HT-29 (cell line): ENCODE results near the gene SLC30A1. TPM values are rescaled to one million over a fixed set of nuclear protein-coding genes. Genes with fewer than 3 reads are reported as not detected.
A peak's percentile ranks its signal among the peaks of the same experiment; 100 is the strongest.
"Not testable (repeated sequence)": the region's sequence is repeated elsewhere in the genome, so short reads cannot be mapped to it uniquely, and the experiment has no call there.

Experiments used
- DNase-seq: peaks from one replicate; pipeline ENCODE4 v3.0.0-alpha.2; 2015; ENCODE audit warnings: low spot score
- total RNA-seq: library from RNA; depleted of rRNA; stranded (reverse); fragments of >200 nt; shearing (Covaris generic); gene quantifications from 2 replicates; pipeline ENCODE4 v1.2.3, GENCODE V29; 2014

Gene SLC30A1
- total RNA-seq, 1 experiment from 2014 or later = 8.1 TPM

GRCh38 chr1:211587123-211587522 is 8.2 kb upstream of the SLC30A1 start:
- no peak for DNase-seq

- no peak for DNase-seq
Observed at GRCh38 chr1:211586538-211586937, 7.6 kb upstream of the SLC30A1 start.

DNA sequence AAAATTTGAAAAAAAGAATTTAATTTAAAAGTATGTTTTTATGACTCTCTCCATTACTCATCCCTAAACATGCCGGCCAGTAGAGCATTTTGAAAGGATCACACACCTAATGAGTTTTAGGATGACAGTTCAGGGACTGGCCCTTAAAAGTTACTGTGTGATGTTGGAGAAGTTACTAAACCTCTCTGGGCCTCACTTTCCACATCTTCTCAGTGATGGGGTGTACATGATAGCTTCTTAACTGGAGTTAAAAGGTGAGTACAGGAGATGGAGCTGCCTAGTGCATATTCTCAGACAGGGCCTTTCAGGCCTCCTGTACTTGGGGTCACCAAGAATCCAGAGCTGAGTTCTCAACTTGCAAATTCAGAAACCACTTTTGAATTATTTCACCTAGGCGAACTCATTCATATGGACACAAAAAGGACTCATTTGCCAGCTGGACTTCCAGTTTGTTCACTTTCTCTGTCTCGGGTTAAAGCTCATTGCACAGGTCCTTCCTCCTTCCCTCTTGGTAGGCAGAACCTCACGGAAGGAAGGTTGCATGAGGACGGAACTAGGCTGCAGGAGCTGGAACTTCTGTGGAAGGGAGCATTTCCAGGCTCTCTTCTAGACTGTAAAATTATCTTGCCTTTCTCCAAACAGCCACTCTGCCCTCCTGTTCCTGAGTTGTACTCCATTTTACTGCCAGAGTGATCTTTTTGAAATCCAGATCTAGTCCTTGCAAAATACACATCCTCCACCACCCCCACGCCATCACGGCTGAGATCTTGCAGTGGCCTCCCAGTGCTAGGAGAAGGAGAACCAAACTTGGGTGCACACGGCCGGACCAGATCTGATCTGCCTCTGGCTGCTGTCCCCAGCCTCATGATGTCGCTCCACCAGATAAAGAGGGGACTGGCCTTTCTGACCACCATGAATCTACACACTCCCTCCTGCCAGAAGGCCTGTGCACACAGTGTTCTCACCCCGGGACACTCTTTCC is 4.3 kb upstream of the SLC30A1 start:
- DNase-seq = no peak

DNA sequence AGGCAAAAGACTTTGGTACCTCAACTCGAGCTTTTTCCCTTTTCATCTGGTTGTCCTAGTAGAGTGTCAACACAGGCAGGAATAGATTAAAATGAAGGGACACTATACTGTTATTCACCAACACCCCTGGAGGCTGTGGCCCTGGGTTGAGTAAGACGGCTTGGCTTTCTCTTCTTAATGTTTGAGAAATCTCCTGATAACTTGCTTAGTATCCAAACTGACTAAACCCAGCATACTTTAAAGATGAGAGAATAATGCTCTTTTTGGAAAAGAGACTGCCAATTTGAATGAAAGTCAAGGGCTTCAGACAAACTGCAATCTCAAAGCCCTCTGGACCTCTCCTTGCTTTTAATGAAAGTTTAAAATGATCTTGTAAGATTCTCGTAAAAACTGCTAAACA is 2.6 kb upstream of the SLC30A1 start:
- DNase-seq = no peak

- no peak for DNase-seq
Observed at GRCh38 chr1:211580303-211580687, 1.3 kb upstream of the SLC30A1 start.

- peak; percentile 65 for DNase-seq
Observed at GRCh38 chr1:211579440-211580302, 710 bp upstream of the SLC30A1 start.

DNA sequence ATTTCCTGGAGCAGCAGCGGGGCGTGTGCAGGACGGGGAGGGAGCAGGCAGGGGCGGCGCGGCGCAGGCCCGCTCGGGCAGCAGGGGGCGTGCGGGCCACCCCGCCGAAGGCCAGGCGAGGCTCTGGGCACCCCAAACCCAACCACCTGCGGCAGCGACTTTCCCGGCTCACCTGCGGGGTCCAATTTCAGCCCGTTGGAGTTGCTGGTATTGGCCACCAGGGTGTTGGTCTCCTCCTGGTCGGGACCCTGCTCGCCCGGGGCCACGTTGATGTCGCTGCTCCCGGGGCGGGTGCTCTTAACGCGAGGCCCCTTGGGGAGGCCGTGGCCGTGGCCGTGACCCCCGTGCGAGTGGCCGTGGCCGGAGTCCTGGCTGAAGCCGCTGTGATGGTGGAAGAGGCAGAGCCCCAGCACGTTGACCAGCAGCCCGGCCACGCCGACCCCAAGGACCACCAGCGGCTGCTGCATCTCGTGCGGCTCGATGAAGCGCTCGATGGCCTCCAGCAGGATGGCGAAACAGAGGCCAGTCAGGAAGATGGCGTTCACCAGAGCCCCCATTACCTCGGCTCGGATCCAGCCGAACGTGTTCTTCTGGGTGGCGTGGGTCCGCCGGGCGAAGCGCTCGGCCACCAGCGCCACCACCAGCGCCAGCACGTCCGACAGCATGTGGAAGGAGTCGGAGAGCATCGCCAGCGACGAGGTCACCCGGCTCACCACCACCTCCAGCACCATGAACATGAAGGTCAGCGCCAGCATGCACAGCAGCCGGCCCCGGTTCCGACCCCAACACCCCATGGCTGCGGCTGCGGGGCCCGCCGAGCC is 932 bp downstream of the SLC30A1 start:
- peak; percentile 90 for DNase-seq

DNA sequence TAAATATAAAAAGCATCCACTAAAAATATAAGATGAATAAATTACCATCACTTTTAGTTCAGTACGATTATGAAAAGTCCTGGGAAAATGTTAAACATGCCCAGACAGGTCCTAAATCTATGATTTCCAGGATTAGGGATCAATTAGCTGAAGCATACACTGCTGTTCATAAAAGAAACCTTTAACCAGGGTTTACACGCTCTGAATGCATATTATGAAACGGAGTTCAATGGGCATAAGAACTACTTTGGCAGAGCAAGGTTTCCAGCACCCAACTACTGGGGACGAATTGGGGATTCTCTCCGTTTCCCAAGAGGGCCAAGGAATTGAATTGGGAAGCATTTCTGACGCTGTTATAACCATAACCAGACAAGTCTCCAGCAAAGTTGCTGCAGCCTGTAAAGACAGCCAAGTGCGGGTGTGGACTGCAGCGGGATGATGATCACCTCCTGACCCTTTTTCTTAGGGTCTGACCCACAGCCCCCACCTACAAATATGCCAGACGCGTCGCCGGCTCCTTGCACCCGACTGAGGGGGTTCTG is 1.6 kb downstream of the SLC30A1 start:
- DNase-seq = peak; percentile 41

GRCh38 chr1:211576717-211577116 is 2.2 kb downstream of the SLC30A1 start:
- DNase-seq = no peak

GRCh38 chr1:211574705-211575104 is 4.3 kb downstream of the SLC30A1 start:
- DNase-seq = no peak

DNA sequence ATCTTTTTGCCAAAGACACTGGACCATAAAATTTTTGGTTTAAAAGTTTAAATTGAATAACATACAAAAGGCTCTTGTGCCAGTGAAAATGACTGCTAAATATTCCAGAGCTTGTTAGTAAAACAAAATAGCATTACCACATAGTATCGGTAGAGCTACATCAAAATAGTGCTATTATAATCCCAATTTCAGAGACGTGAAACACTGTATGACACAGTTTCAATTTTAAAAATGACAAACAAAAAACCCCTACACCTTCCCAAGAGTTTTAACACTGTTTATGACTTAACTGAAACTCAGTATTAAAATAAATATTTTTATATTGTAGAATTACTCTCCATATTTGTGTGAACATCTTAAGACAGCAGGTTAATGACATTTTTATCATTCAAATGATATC is 7.0 kb downstream of the SLC30A1 start:
- DNase-seq = no peak

- DNase-seq = not testable (repeated sequence)
Observed at GRCh38 chr1:211570378-211570777, 8.6 kb downstream of the SLC30A1 start.

DNA sequence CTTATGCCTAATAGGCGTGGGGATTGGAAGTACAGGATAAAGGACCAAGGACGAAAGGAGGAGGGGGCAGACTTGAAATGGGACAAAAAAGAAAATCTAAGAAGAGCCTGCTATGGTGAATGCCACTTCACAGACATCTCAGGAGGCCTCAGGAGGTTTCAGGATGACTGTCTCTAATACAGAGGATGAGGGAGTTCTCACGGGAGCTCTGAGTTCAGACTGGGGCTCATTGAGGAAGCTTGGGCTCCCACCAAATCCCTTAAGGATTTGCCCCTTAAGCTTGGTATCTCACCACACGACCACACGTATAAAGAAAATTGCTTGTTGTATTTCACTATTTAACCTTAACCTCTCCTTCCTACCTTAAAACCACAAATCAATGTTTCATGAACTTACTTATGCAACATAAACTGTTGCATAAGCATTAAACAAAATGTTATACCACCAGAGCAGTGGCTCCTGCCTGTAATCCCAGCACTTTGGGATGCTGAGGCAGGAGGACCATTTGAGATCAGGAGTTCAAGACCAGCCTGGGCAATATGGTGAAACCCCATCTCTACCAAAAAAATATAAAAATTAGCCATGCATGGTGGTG is 12.4 kb downstream of the SLC30A1 start:
- no peak for DNase-seq

- DNase-seq = no peak
Observed at GRCh38 chr1:211564084-211564483, 14.9 kb downstream of the SLC30A1 start.

- DNase-seq = no peak
Observed at GRCh38 chr1:211559222-211560010, 19.5 kb downstream of the SLC30A1 start.

- DNase-seq = no peak
Observed at GRCh38 chr1:211557894-211558625, 20.9 kb downstream of the SLC30A1 start.

DNA sequence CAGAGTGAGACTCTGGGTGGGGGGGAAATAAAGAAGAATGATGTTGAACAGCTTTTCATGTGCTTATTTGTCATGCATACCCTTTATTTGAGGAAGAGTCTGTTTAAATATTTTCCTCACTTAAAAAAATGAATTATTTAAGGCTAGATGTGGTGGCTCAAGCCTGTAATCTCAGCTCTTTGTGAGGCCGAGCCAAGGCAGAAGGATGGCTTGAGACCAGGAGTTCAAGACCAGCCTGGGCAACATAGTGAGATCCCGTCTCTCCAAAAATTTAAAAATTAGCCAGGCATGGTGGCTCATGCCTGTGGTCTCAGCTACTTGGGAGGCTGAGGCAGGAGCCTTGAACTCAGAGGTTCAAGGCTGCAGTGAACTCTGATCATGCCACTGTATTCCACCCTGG is 25.4 kb downstream of the SLC30A1 start:
- no peak for DNase-seq

DNA sequence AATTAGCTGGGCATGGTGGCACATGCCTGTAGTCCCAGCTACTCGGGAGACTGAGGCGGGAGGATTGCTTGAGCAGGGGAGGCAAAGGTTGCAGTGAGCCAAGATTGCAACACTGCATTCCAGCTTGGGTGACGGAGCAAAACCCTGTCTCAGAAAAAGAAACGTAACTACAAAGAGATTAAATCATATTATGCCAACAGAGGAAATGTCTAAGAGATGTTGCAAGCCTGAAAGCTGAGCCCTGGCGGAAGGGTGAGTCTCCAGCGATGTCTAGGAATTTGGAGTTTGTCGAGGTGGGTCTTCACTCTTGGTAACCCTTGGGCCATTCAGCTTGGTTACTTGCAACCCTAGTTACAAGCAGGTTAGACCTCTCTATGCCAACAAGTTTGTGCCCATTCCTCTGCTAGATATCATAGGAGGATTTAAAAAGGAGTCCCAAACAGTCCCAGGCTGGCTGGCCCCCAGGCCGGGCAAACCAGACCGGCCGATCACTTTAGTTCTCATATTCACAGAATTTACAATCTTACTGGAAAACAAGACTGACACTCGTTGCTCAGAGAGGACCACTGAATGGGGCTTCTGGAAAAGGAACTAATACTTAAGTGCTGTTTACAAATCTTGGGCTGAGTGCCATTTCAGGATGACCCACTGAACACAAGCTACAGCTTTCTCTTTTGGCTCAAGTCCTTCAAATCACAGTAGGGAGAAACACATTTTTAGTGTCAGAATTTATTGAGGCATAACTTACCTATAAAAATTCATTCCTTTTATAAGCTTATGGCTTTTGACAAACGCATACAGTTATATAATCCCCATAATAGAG is 27.1 kb downstream of the SLC30A1 start:
- DNase-seq = no peak
